H9 (cell line): Measurements from ENCODE around the gene ZNF407. TPM values are rescaled to one million over a fixed set of nuclear protein-coding genes. Genes with fewer than 3 reads are reported as not detected.

Experiments
- DNase-seq: peaks from one replicate; pipeline ENCODE4 v3.0.0-alpha.2; 2017
- H2AFZ ChIP-seq: one replicate; pipeline ENCODE4 v1.6.1; 2013; ENCODE audit warnings: mild to moderate bottlenecking, low read length, control low read depth, moderate library complexity
- H2AK5ac ChIP-seq: 2 replicates; pipeline ENCODE4 v1.6.1; 2013; ENCODE audit warnings: low read length, control low read depth, mixed read lengths; ENCODE audit not compliant: insufficient read length
- H2BK120ac ChIP-seq: one replicate; pipeline ENCODE4 v1.6.1; 2013; ENCODE audit warnings: low read depth, mild to moderate bottlenecking, low read length, control low read depth, inconsistent platforms; ENCODE audit not compliant: poor library complexity, severe bottlenecking
- H2BK12ac ChIP-seq: 2 replicates; pipeline ENCODE4 v1.6.1; 2013; ENCODE audit warnings: low read length, control low read depth, mixed read lengths, low read depth; ENCODE audit not compliant: insufficient read length
- H2BK15ac ChIP-seq: 2 replicates; pipeline ENCODE4 v1.6.1; 2013; ENCODE audit warnings: low read depth, low read length, control low read depth
- H2BK20ac ChIP-seq: one replicate; pipeline ENCODE4 v1.6.1; 2013; ENCODE audit warnings: low read depth, mild to moderate bottlenecking, low read length, control low read depth, inconsistent platforms; ENCODE audit not compliant: poor library complexity, severe bottlenecking
- H2BK5ac ChIP-seq: 2 replicates; pipeline ENCODE4 v1.6.1; 2013; ENCODE audit warnings: low read length, control low read depth, mixed read lengths; ENCODE audit not compliant: insufficient read length
- H3K14ac ChIP-seq: 2 replicates; pipeline ENCODE4 v1.6.1; 2013; ENCODE audit warnings: low read length, control low read depth; ENCODE audit not compliant: insufficient read depth
- H3K18ac ChIP-seq: 2 replicates; pipeline ENCODE4 v1.6.1; 2013; ENCODE audit warnings: low read depth, mild to moderate bottlenecking, mixed read lengths, low read length, control low read depth; ENCODE audit not compliant: insufficient read length
- H3K23ac ChIP-seq: 2 replicates; pipeline ENCODE4 v1.6.1; 2013; ENCODE audit warnings: low read length, control low read depth, mixed read lengths, low read depth; ENCODE audit not compliant: insufficient read length
- H3K23me2 ChIP-seq: 2 replicates; pipeline ENCODE4 v1.6.1; 2013; ENCODE audit warnings: low read depth, mild to moderate bottlenecking, mixed read lengths, low read length, control low read depth; ENCODE audit not compliant: insufficient read length, poor library complexity, severe bottlenecking
- H3K27ac ChIP-seq: 2 replicates; pipeline ENCODE4 v1.5.1; 2013; ENCODE audit warnings: low read length, control low read depth, mixed read lengths, low read depth; ENCODE audit not compliant: insufficient read length
- H3K27me3 ChIP-seq: 2 replicates; pipeline ENCODE4 v1.6.1; 2013; ENCODE audit warnings: low read length, control low read depth, inconsistent platforms; ENCODE audit not compliant: insufficient read depth
- H3K4ac ChIP-seq: 2 replicates; pipeline ENCODE4 v1.6.1; 2013; ENCODE audit warnings: low read depth, mild to moderate bottlenecking, control low read depth, inconsistent platforms, low read length, moderate library complexity
- H3K4me1 ChIP-seq: 2 replicates; pipeline ENCODE4 v1.6.1; 2013; ENCODE audit warnings: low read length, control low read depth, inconsistent platforms; ENCODE audit not compliant: insufficient read depth
- H3K4me2 ChIP-seq: 2 replicates; pipeline ENCODE4 v1.6.1; 2013; ENCODE audit warnings: low read length, control low read depth, mixed read lengths; ENCODE audit not compliant: insufficient read length, insufficient read depth
- H3K56ac ChIP-seq: 2 replicates; pipeline ENCODE4 v1.6.1; 2013; ENCODE audit warnings: low read depth, mild to moderate bottlenecking, mixed read lengths, low read length, control low read depth; ENCODE audit not compliant: insufficient read length
- H3K79me1 ChIP-seq: 2 replicates; pipeline ENCODE4 v1.6.1; 2013; ENCODE audit warnings: low read depth, mild to moderate bottlenecking, moderate library complexity, low read length, control low read depth, inconsistent platforms; ENCODE audit not compliant: insufficient read depth, poor library complexity, severe bottlenecking
- H3K79me2 ChIP-seq: 2 replicates; pipeline ENCODE4 v1.6.1; 2013; ENCODE audit warnings: low read length, control low read depth, inconsistent platforms; ENCODE audit not compliant: insufficient read depth
- H3K9ac ChIP-seq: 2 replicates; pipeline ENCODE4 v1.6.1; 2013; ENCODE audit warnings: low read length, control low read depth, mixed read lengths; ENCODE audit not compliant: insufficient read length; ENCODE audit errors: extremely low read depth
- H3K9me3 ChIP-seq: one replicate; pipeline ENCODE4 v1.6.1; 2013; ENCODE audit warnings: low read depth, low read length, inconsistent platforms; ENCODE audit not compliant: control insufficient read depth
- H3T11ph ChIP-seq: one replicate; pipeline ENCODE4 v1.6.1; 2013; ENCODE audit warnings: mild to moderate bottlenecking, low read length, control low read depth, inconsistent platforms
- H4K20me1 ChIP-seq: one replicate; pipeline ENCODE4 v1.6.1; 2013; ENCODE audit not compliant: control insufficient read depth, insufficient read length, insufficient read depth
- H4K5ac ChIP-seq: 2 replicates; pipeline ENCODE4 v1.6.1; 2013; ENCODE audit warnings: low read depth, mild to moderate bottlenecking, mixed read lengths, low read length, control low read depth; ENCODE audit not compliant: insufficient read length
- H4K8ac ChIP-seq: replicated peaks from 2 replicates; pipeline ENCODE4 v1.6.1; 2013; ENCODE audit warnings: low read length, control low read depth, mixed read lengths, low read depth; ENCODE audit not compliant: insufficient read length
- H4K91ac ChIP-seq: 2 replicates; pipeline ENCODE4 v1.6.1; 2013; ENCODE audit warnings: low read depth, mild to moderate bottlenecking, moderate library complexity, mixed read lengths, low read length, control low read depth; ENCODE audit not compliant: insufficient read length
- H3K27ac Mint-ChIP-seq, 3 experiments: 2 replicates in 2 of 3; 3 replicates in 1 of 3; pipeline ENCODE4 v1.8.0; 2020 to 2021; ENCODE audit warnings: mixed read lengths in 3 of 3, mild to moderate bottlenecking in 1 of 3, moderate library complexity in 1 of 3
- H3K27me3 Mint-ChIP-seq: 2 replicates; pipeline ENCODE4 v1.8.0; 2021; ENCODE audit warnings: low read depth, mild to moderate bottlenecking, moderate library complexity, mixed read lengths
- H3K36me3 Mint-ChIP-seq, 3 experiments: 2 replicates in 2 of 3; 3 replicates in 1 of 3; pipeline ENCODE4 v1.8.0; 2020 to 2021; ENCODE audit warnings: low read depth in 3 of 3, mixed read lengths in 3 of 3; ENCODE audit not compliant: insufficient read depth in 1 of 3
- H3K4me1 Mint-ChIP-seq, 2 experiments: 2 replicates each; pipeline ENCODE4 v1.8.0; 2020; ENCODE audit warnings: mixed read lengths in 2 of 2
- H3K4me3 Mint-ChIP-seq, 2 experiments: 2 replicates in 1 of 2; 3 replicates in 1 of 2; pipeline ENCODE4 v1.8.0; 2020 to 2021; ENCODE audit warnings: mild to moderate bottlenecking in 2 of 2, mixed read lengths in 2 of 2, moderate library complexity in 1 of 2
- H3K9me3 Mint-ChIP-seq, 2 experiments: 2 replicates in 1 of 2; 3 replicates in 1 of 2; pipeline ENCODE4 v1.8.0; 2020; ENCODE audit warnings: mild to moderate bottlenecking in 2 of 2, mixed read lengths in 2 of 2, moderate library complexity in 1 of 2
- CTCF ChIP-seq: fragments of 200-600 bp; sonication (generic); conservative IDR thresholded peaks from 3 replicates; pipeline ENCODE4 v1.8.0; 2021; ENCODE audit warnings: antibody characterized with exemption, mild to moderate bottlenecking
- WGBS: extraction: QIAGEN DNeasy Blood & Tissue Kit; methylation state at CpG from one replicate; pipeline ENCODE4 v1.1.7; 2013; ENCODE audit warnings: missing lambda C conversion rate, low lambda C conversion rate, mixed read lengths; ENCODE audit not compliant: insufficient read length; ENCODE audit errors: extremely low coverage; 5-methylcytosine and 5-hydroxymethylcytosine counted together
- total RNA-seq: library from RNA; stranded (reverse); gene quantifications from 2 replicates; pipeline ENCODE4 v1.2.1, GENCODE V29; 2021

ZNF407 gene
- total RNA-seq, 1 experiment from 2014 or later = 8.7 TPM

DNA sequence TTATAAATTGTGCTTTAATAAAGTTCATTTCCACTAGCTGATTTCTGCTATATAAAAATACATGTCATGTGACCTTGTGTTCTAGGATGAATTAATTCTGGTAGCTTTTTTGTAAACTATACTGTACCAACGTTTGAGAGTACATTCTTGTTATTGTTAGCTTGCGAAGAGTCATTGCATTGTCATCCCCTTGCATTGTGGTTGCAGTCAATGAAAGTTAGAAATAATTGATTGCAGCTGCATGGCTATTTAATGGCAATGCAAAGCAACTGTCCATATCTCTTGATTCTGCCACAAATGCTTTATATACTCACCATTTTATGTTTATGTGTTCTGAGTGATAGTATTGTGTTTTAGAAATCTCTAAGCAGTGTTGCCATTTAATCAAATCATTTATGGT, 91.6 kb downstream of the ZNF407 start:
- Histone ChIP-seq H2BK5ac (no peak overlapping the region), H4K91ac (no peak overlapping the region), H3K9ac (no peak overlapping the region), H2BK12ac (no peak overlapping the region), H4K5ac (no peak overlapping the region), H3K14ac (no peak overlapping the region), H3K4me1 (no peaks in the 10 kb centered on the region), H4K20me1 (no peaks in the 10 kb centered on the region), H3K4ac (no peak overlapping the region), H2BK15ac (no peak overlapping the region), H2AFZ (no peak overlapping the region), H3K9me3 (no peaks in the 10 kb centered on the region), H2AK5ac (no peak overlapping the region), H3K79me1 (no peaks in the 10 kb centered on the region), H2BK120ac (no peak overlapping the region), H3K79me2 (no peaks in the 10 kb centered on the region), H3K23ac (no peak overlapping the region), H3T11ph (no peak overlapping the region), H3K4me2 (no peak overlapping the region), H2BK20ac (no peak overlapping the region), H3K56ac (no peak overlapping the region), H3K23me2 (no peaks in the 10 kb centered on the region), H3K27ac (no peak overlapping the region), H4K8ac (no peak overlapping the region), H3K18ac (no peak overlapping the region), H3K27me3 (no peaks in the 10 kb centered on the region; the same call in 1 of the 2 replicates)
- H3K27me3 Mint-ChIP-seq = no peaks in the 10 kb centered on the region; the same call in 1 of the 2 replicates
- TF ChIP-seq CTCF = no peak
- H3K4me3 Mint-ChIP-seq = no peak overlapping the region
- H3K4me1 Mint-ChIP-seq = peaks cover 8 to 10% of the 10 kb centered on the region in 2 experiments; a peak in 3 of 4 replicates
- no peak for DNase-seq
- no peaks in the 10 kb centered on the region for H3K36me3 Mint-ChIP-seq
- H3K27ac Mint-ChIP-seq = no peak overlapping the region
- no peaks in the 10 kb centered on the region for H3K9me3 Mint-ChIP-seq
- no CpG with 5 or more reads among the region's 2 CpGs for WGBS
